HFF-Myc (cell line): ENCODE measurements around the gene DRAM1.

Experiments used
- DNase-seq: peaks from one replicate; pipeline ENCODE4 v3.0.0-alpha.2; 2011; ENCODE audit warnings: low read depth; ENCODE audit errors: extremely low read depth
- H3K4me3 ChIP-seq: replicated peaks from 2 replicates; pipeline ENCODE4 v1.5.1; 2011; ENCODE audit warnings: low read depth, mild to moderate bottlenecking, control low read depth, low read length
- CTCF ChIP-seq: IDR thresholded peaks from 2 replicates; pipeline ENCODE4 v1.5.1; 2012; ENCODE audit warnings: mild to moderate bottlenecking, low read depth, low read length, control low read depth; ENCODE audit errors: missing control alignments

The DRAM1 gene

DNA sequence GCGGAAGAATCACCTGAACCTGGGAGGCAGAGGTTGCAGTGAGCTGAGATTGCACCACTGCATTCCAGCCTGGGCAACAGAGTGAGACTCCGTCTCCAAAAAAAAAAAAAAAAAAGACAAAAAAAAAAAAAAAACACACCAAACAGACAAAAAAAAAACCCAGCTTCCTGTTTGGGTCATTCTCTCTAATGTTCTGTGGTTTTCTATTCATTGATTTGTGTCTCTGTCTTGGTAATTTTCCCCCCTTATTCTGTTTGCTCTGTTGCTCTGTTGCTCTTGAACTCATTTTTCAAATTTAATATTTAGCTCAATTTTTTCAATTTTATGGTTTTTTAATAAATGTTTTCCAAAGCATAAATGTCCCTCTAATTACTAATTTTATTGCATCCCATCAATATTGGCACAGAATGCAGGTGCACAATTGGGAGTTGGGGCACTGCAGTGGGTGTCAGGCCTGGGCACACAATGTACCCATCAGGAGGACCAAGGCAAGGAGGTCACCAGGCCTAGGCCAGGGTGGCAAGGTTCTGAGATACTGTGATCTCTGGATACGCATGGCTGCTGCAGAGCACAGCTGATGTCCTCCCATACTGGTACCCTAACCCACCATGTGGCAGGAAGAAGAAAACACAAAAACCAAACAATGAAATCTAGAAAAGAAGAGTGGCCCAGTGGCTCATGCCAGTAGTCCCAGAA, 38.6 kb upstream of the DRAM1 start:
- no peak for TF ChIP-seq CTCF
- no peak for DNase-seq
- H3K4me3 ChIP-seq = no peak overlapping the region

DNA sequence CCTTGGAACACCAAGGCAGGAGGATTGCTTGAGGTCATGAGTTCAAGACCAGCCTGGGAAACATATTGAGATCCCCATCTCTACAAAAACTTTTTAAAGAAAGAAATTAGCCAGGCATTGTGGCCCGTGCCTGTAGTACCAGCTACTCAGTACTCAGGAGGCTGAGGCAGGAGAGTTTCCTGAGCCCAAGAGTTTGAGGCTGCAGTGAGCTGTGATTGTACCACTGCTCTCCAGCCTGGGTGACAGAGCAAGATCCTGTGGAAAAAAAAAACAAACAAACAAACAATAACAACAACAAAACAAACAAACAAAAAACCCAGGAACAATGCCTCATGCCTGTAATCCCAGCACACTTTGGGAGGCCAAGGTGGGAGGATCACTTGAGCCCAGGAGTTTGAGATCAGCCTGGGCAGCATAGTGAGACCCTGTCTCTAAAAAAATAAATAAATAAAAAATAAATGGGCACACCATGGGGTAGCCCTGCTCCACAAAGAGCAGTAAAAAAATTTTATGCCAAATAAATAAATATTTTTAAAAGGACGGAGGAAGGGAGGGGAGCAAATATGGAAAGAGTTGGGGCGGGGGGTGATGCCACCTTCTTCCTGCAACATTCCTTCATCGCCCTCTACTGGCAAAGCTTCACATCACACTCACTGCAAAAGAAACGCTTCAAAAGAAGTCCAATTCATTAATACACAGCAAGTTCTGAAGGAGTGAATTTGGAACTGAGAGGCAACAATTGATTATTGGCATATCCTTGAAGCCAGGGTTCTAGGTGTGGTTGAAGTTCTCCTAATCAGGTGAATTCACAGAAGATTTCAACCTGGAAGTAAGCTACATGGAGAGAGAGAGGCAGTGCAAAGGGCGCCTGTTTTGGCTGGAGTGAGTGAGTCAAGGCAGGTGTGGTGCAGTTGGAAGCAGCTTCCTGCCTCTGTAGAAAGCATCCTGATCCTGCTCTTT, 37.8 kb upstream of the DRAM1 start:
- no peak overlapping the region for H3K4me3 ChIP-seq
- peak; percentile 86 for TF ChIP-seq CTCF
- DNase-seq = peak; percentile 32

- no peak for DNase-seq
- TF ChIP-seq CTCF = no peak
- no peak overlapping the region for H3K4me3 ChIP-seq
These were observed 36.3 kb upstream of the DRAM1 start for GRCh38 chr12:101841069-101841468.

DNA sequence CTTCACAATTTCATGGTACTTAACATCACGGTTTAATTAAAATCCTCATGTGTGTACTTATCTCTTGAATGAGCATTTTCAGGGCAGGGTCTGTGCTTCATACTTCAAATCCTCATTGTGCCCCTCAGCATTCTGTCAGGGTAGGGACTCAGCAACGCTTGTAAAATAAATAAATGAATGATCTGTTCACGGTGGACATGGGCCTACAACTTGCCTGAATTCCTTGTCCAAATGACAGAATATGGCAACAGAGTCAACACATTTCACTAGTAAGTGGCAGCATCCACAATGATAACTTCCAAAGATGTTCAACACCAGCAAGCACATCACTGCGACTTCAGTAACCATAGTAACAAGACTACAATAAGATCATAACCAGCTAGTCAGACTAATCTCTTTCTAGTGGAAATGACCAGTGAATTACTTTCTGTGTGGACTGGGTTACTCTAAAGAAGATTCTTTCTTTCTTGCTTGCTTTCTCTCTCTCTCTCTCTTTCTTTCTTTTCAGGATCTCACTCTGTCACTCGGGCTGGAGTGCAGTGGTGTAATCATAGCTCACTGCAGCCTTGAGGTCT, 32.2 kb upstream of the DRAM1 start:
- no peak for TF ChIP-seq CTCF
- no peak for DNase-seq
- no peak overlapping the region for H3K4me3 ChIP-seq

- TF ChIP-seq CTCF = no peak
- no peak overlapping the region for H3K4me3 ChIP-seq
- DNase-seq = no peak
These were observed 30.1 kb upstream of the DRAM1 start for GRCh38 chr12:101847325-101847724.

DNA sequence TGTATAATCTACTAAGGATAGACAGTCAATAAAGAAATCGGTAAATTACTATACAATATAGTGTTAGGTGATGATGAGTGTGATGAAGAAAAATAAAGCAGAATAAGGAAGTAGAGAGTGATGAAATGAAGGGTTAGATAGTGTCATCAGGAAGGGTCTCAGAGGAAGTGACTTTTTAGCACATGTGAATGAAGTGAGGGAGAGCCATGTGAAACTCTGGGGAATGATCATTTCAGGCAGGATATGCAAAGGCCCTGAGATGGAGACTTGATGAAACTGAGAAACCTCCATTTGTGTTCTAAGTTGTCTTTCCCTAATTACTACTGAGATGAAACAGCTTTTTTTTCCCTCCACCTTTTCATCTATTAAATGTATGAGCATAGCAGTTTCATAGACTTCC, 27.2 kb upstream of the DRAM1 start:
- no peak for DNase-seq
- no peak overlapping the region for H3K4me3 ChIP-seq
- TF ChIP-seq CTCF = no peak
